AG09309 (cell line): Measurements from ENCODE around the gene IRF2.
"Not testable (repeated sequence)": the region's sequence is repeated elsewhere in the genome, so short reads cannot be mapped to it uniquely, and the experiment has no call there.

Experiments
- DNase-seq: peaks from one replicate; pipeline ENCODE4 v3.0.0-alpha.2; 2010; ENCODE audit warnings: low read depth
- H3K4me3 ChIP-seq: 2 replicates; pipeline ENCODE4 v1.5.1; 2011; ENCODE audit warnings: mild to moderate bottlenecking, low read depth, low read length, moderate library complexity; ENCODE audit not compliant: control insufficient read depth
- TF ChIP-seq, protein P1 (sequence below): IDR thresholded peaks from 2 replicates; pipeline ENCODE4 v1.5.1; 2011; ENCODE audit warnings: mild to moderate bottlenecking, low read depth, low read length, inconsistent platforms; ENCODE audit not compliant: insufficient read depth, control insufficient read depth; ENCODE audit errors: missing control alignments

The IRF2 gene

DNA sequence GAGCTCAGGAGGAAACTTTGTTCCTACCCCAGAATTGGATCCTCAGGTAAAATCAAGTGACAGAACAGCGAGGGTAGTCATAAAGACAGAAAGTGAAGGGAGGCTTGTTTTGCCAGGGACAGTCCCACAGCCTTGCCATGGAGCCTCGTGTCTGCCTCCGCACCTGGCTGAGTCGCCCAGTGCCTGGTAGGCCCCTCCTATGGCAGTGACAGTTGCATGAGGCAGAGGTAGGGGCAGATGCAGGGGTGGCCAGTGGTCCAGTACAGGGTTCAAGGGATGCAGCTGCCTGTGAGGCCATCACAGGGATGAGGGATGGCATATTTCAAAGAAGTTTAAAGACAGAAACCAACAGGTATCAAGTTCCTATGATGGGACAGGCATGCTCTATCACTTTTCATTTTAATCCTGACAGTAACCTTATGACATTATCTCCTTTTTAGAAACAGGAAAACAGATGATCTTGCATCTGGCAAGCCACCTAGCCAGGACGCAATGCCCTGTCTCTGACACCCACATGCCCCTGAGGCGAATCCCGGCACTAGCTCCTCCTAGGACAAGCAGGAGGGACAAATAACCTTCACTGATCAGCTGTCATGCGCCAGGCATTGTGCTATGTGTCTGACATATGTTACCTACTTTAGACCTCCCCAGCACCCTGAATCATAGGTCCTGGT, 129.3 kb downstream of the IRF2 start:
- H3K4me3 ChIP-seq, result no peak overlapping the region
- no peak for DNase-seq
- TF ChIP-seq, protein P1, sequence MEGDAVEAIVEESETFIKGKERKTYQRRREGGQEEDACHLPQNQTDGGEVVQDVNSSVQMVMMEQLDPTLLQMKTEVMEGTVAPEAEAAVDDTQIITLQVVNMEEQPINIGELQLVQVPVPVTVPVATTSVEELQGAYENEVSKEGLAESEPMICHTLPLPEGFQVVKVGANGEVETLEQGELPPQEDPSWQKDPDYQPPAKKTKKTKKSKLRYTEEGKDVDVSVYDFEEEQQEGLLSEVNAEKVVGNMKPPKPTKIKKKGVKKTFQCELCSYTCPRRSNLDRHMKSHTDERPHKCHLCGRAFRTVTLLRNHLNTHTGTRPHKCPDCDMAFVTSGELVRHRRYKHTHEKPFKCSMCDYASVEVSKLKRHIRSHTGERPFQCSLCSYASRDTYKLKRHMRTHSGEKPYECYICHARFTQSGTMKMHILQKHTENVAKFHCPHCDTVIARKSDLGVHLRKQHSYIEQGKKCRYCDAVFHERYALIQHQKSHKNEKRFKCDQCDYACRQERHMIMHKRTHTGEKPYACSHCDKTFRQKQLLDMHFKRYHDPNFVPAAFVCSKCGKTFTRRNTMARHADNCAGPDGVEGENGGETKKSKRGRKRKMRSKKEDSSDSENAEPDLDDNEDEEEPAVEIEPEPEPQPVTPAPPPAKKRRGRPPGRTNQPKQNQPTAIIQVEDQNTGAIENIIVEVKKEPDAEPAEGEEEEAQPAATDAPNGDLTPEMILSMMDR, result no peak

DNA sequence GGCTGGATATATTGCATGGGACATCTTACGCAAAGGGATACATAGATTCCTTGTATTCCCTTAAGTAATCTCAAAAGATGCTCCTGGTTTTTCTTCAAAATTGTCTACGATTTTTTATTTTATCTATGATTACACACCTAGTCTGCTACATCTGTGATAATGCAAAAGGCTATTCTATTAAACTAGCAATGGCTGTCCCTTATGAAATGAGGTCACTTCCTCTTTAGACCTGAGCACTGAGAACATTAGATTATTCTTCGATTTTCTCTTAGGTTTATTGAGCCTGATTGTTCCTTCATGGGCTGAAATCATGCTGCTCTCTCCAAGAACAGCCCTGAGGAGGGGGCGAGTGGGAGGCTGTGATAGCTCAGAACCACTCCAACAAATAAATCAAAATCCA, 129.9 kb downstream of the IRF2 start:
- no peak for DNase-seq
- TF ChIP-seq, protein P1, result no peak
- no peak overlapping the region for H3K4me3 ChIP-seq

DNA sequence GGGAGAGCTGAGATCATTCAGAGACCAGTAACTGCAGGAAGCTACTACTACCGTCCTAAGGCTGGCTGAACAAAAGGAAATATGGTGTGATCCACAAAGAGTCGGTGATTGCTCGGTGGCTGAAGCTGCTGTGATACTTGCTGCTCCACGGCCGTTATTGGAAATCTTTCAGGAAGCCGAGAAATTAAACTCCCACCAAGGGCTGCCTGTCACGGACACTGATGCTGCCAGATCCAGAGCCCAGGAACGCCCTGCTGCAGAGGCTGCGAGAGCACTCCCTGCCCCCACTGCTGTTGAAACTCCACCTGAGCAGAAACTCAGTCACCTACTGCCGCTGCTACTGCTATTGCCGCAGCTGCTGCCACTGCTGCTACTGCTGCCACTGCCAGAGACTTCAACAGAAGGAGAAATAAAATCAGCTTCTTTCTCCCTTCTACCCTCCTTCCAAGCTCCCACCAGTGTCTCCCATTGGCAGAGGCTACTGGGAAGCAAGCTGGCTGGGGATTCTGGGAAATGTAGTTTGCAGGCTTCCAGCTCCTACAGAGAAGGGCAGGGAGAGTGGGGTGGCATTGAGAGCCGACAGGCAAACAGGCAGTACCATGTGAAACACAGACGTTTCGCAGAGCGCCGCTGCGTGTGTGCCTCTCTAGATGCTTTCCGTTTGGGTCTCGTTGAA, 130.7 kb downstream of the IRF2 start:
- TF ChIP-seq, protein P1, result no peak
- no peak for DNase-seq
- peak overlapping the region; percentile 78 for H3K4me3 ChIP-seq

DNA sequence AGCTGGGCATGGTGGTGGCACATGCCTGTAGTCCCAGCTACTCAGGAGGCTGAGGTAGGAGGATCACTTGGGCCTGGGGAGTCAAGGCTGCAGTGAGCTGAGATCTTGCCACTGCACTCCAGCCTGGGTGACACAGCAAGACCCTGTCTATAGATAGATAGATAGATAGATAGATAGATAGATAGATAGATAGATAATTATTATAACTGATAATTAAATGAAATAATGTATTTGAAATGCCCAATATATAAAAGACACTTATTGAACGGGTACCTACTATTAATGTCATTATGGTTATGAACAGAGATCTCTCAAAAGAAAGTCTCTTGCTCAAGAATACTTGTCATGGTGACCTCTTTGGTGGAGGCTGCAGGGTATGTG, 131.5 kb downstream of the IRF2 start:
- not testable (repeated sequence) for DNase-seq, H3K4me3 ChIP-seq

DNA sequence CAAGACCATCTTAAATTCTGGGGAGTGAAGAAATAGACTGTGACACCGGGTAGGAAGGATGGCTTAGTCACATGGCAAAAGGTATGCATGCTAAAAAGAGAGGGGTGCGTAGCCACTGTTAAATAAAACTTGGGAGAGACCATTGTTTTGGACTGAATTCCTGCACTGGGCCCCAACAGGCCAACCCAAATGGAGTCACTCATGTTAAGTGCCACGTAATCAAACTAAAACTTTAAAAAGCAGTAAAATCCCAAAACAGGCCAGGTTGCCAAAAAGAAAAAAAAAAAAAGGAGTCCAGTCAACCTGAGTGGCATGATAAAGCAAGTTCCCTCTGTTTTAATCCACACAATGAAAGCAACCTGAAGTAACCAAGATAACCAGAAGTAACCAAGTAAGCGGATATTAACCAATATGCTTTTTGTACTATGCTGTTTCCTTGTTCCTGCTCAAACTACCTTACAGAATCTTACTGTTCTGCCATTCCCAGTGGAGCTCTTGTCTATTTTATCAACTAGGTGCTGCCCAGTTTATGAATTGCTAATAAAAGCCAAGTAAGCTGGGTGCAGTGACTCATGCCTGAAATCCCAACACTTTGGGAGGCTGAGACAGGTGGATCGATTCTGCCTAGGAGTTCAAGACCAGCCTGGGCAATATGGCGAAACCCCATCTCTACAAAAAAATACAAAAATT, 132.0 kb downstream of the IRF2 start:
- DNase-seq, result no peak
- no peak overlapping the region for H3K4me3 ChIP-seq
- TF ChIP-seq, protein P1, result no peak

DNA sequence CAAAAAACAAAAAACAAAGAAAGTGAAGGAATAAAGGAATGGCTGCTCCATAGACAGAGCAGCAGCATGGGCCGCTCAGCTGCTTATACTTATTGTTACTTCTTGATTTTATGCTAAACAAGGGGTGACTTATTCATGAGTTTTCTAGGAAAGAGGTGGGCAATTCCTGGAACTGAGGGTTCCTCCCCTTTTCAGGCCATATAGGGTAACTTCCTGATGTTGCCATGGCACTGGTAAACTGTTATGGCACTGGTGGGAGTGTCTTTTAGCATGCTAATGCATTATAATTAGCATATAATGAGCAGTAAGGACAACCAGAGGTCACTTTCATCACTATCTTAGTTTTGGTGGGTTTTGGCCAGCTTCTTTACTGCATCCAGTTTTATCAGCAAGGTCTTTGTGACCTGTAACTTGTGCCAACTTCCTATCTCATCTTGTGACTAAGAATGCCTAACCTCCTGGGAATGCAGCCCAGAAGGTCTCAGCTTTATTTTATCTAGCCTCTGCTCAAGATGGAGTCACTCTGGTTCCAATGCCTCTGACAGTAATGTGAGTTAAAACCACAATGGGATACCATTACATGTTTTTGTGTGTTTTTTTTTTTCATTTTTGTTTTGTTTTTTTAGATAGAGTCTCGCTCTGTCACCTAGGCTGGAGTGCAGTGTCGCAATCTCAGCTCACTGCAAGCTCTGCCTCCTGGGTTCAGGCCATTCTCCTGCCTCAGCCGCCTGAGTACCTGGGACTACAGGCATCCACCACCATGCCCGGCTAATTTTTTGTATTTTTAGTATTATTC, 134.8 kb downstream of the IRF2 start:
- DNase-seq, H3K4me3 ChIP-seq: not testable (repeated sequence)

DNA sequence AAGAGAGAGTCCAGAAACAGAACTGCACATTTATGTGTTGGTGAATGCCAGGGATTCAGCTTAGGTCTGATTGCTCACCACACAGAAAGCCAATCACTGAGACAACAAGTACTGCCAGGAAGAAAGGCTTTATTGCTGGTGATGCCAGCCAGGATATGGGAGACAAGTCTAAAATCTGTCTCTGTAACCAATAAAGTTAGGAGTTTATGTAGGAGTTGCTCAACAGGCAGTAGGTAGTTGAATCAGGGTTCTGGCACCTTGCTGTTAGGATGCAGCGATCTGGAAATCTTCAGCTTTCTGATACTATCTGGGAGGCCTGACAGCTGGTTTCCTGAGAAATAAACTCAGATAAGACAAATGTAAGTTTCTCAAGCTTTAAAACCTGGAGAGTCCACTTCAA, 136.4 kb downstream of the IRF2 start:
- no peak for DNase-seq
- TF ChIP-seq, protein P1, result no peak
- H3K4me3 ChIP-seq, result no peak overlapping the region
